ENCODE measurements around the gene CDK9. TPM values are rescaled to one million over a fixed set of nuclear protein-coding genes. Genes with fewer than 3 reads are reported as not detected.
"Not testable (repeated sequence)": the region's sequence is repeated elsewhere in the genome, so short reads cannot be mapped to it uniquely, and the experiment has no call there.

CDK9 gene
- total RNA-seq, 1 donor from 2014 or later: 44.4 TPM

- ATAC-seq (ENCODE audit: poor library complexity): no peak
- DNase-seq: no peak
- intact Hi-C loops (cut with DNase I): no loop called here
These were observed 8.9 kb upstream of the CDK9 start for GRCh38 chr9:127776924-127777289.

- ATAC-seq (ENCODE audit: poor library complexity): no peak
- DNase-seq: no peak
- intact Hi-C loops (cut with DNase I): no loop called here
These were observed 8.4 kb upstream of the CDK9 start for GRCh38 chr9:127777368-127777980.

GRCh38 chr9:127778280-127779135, 7.3 kb upstream of the CDK9 start, which contains the start of gene SH2D3C:
TSS of gene SH2D3C (minus strand) at chr9:127778666. CDS start at chr9:127778627, 39 bp downstream.
- ATAC-seq (ENCODE audit: poor library complexity): peak; percentile 67
- intact Hi-C loops (cut with DNase I): no loop called here

GRCh38 chr9:127779136-127779981, 6.5 kb upstream of the CDK9 start:
- no peak for DNase-seq
- intact Hi-C loops (cut with DNase I): no loop called here
- ATAC-seq (ENCODE audit: poor library complexity): peak; percentile 29

More at GRCh38 chr9:127778280-127779135, 7.3 kb upstream of the CDK9 start, which contains the start of gene SH2D3C:
- peak; percentile 78 for DNase-seq

GRCh38 chr9:127780126-127780885, 5.5 kb upstream of the CDK9 start:
- intact Hi-C loops (cut with DNase I): loop anchor here (5.0 kb wide), 1 partner anchor 43 kb away; the partner anchor contains the start of gene TOR2A
- ATAC-seq (ENCODE audit: poor library complexity): no peak
- DNase-seq: peak; percentile 36

GRCh38 chr9:127780909-127781308, 4.9 kb upstream of the CDK9 start:
- intact Hi-C loops (cut with DNase I): loop anchor here (5.0 kb wide), 1 partner anchor 44 kb away; the partner anchor contains the start of gene TOR2A
- not testable (repeated sequence) for ATAC-seq (ENCODE audit: poor library complexity)
- peak; percentile 30 for DNase-seq

- intact Hi-C loops (cut with DNase I): loop anchor here (5.0 kb wide), 1 partner anchor 45 kb away; the partner anchor contains the start of gene TOR2A
- ATAC-seq (ENCODE audit: poor library complexity) (no peak), DNase-seq (no peak)
These were observed 4.0 kb upstream of the CDK9 start for GRCh38 chr9:127781806-127782205.

GRCh38 chr9:127783111-127784008, 2.5 kb upstream of the CDK9 start:
- intact Hi-C loops (cut with DNase I): loop anchor here (5.0 kb wide), 1 partner anchor 46 kb away; the partner anchor contains the start of gene TOR2A
- ATAC-seq (ENCODE audit: poor library complexity): no peak
- DNase-seq: peak; percentile 75

GRCh38 chr9:127785023-127785932, 556 bp upstream of the CDK9 start:
- intact Hi-C loops (cut with DNase I): loop anchor here (5.0 kb wide), 1 partner anchor 82 kb away; no protein-coding TSS in a partner anchor
- peak; percentile 93 for DNase-seq
- ATAC-seq (ENCODE audit: poor library complexity): peak; percentile 76

GRCh38 chr9:127786773-127787104, 905 bp downstream of the CDK9 start:
- DNase-seq (no peak), ATAC-seq (ENCODE audit: poor library complexity) (no peak)
- intact Hi-C loops (cut with DNase I): loop anchor here (5.0 kb wide), 1 partner anchor 81 kb away; no protein-coding TSS in a partner anchor

GRCh38 chr9:127788337-127789011, 2.6 kb downstream of the CDK9 start:
- DNase-seq: no peak
- intact Hi-C loops (cut with DNase I): loop anchor here (5.0 kb wide), 1 partner anchor 79 kb away; no protein-coding TSS in a partner anchor

GRCh38 chr9:127789179-127789578, 3.3 kb downstream of the CDK9 start:
- ATAC-seq (ENCODE audit: poor library complexity): no peak
- DNase-seq: no peak
- intact Hi-C loops (cut with DNase I): loop anchor here (5.0 kb wide), 1 partner anchor 78 kb away; no protein-coding TSS in a partner anchor

More at GRCh38 chr9:127788337-127789011, 2.6 kb downstream of the CDK9 start:
- ATAC-seq (ENCODE audit: poor library complexity): no peak

GRCh38 chr9:127790094-127790855, 4.4 kb downstream of the CDK9 start:
- ATAC-seq (ENCODE audit: poor library complexity): no peak
- no peak for DNase-seq
- intact Hi-C loops (cut with DNase I): no loop called here

GRCh38 chr9:127791085-127791484, 5.3 kb downstream of the CDK9 start:
- intact Hi-C loops (cut with DNase I): no loop called here
- DNase-seq: no peak
- ATAC-seq (ENCODE audit: poor library complexity): no peak
